Measurements from ENCODE around the gene DMRT1.
A peak's percentile ranks its signal among the peaks of the same experiment; 100 is the strongest.

The DMRT1 gene

GRCh38 chr9:926976-927375 is 85.5 kb downstream of the DMRT1 start:
- DNase-seq, result no peak

GRCh38 chr9:928363-929042 is 87.0 kb downstream of the DMRT1 start:
- peak; percentile 14 for DNase-seq

- DNase-seq, result no peak
These were observed 88.2 kb downstream of the DMRT1 start for GRCh38 chr9:929719-930118.

- no peak for DNase-seq
These were observed 91.9 kb downstream of the DMRT1 start for GRCh38 chr9:933356-933755.

- DNase-seq, result peak; percentile 80
These were observed 94.0 kb downstream of the DMRT1 start for GRCh38 chr9:935348-935965.

GRCh38 chr9:942805-943580 is 101.5 kb downstream of the DMRT1 start:
- DNase-seq, result peak; percentile 11

- no peak for DNase-seq
These were observed 106.5 kb downstream of the DMRT1 start for GRCh38 chr9:947985-948384.

- DNase-seq, result no peak
These were observed 107.0 kb downstream of the DMRT1 start for GRCh38 chr9:948497-948896.

GRCh38 chr9:950139-950538 is 108.6 kb downstream of the DMRT1 start:
- no peak for DNase-seq

- no peak for DNase-seq
These were observed 111.0 kb downstream of the DMRT1 start for GRCh38 chr9:952546-952945.

- no peak for DNase-seq
These were observed 117.6 kb downstream of the DMRT1 start for GRCh38 chr9:959105-959504.

- DNase-seq, result peak; percentile 7
These were observed 118.4 kb downstream of the DMRT1 start for GRCh38 chr9:959914-960313.

- no peak for DNase-seq
These were observed 120.5 kb downstream of the DMRT1 start for GRCh38 chr9:962023-962422.

GRCh38 chr9:965497-965896 is 124.0 kb downstream of the DMRT1 start:
- no peak for DNase-seq

- peak; percentile 68 for DNase-seq
These were observed 125.4 kb downstream of the DMRT1 start for GRCh38 chr9:966870-967269.

GRCh38 chr9:967436-967835 is 125.9 kb downstream of the DMRT1 start:
- DNase-seq, result peak; percentile 46

- peak; percentile 53 for DNase-seq
These were observed 126.6 kb downstream of the DMRT1 start for GRCh38 chr9:967903-968641.

- no peak for DNase-seq
These were observed 128.0 kb downstream of the DMRT1 start for GRCh38 chr9:969310-970150.

- no peak for DNase-seq
These were observed 128.9 kb downstream of the DMRT1 start for GRCh38 chr9:970151-970996.

- no peak for DNase-seq
These were observed 130.5 kb downstream of the DMRT1 start for GRCh38 chr9:971901-972500.
